HG03378 (cell line): Measurements from ENCODE around the gene PHF12.
"Not testable (repeated sequence)": the region's sequence is repeated elsewhere in the genome, so short reads cannot be mapped to it uniquely, and the experiment has no call there.

Experiments used
- ATAC-seq: cut with Tn5 transposase; IDR thresholded peaks from one replicate; pipeline ENCODE4 v1.9.1; 2021; ENCODE audit warnings: mild to moderate bottlenecking, moderate library complexity; ENCODE audit not compliant: unreplicated experiment

Gene PHF12

DNA sequence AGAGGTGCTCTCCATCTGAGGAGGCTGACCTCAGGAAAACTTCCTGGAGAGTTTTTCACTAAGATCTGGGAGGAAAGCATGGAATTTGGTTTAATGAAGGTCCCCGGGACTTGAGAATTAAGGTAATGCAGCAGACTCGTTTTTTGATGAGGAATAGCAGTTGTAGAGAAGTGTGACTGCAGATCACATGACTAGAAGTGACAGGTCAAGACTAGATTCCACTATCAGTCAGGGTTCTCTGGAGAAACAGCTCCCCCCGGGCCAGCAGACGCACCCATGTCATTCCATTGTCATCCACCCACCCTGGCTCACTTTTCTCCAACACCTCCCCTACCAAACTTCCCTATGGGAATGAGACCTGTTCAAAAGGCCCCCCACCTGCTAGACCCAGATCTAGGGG is 46.5 kb downstream of the PHF12 start:
- ATAC-seq, result no peak

GRCh38 chr17:28903546-28903841 is 47.8 kb downstream of the PHF12 start:
- ATAC-seq, result not testable (repeated sequence)

- ATAC-seq, result peak; percentile 69
These were observed 48.3 kb downstream of the PHF12 start, which contains the start of gene DHRS13 for GRCh38 chr17:28902819-28903545. Gene DHRS13, minus strand, starts transcription at chr17:28903079. Its CDS starts 135 bp downstream, at chr17:28902944.

- peak; percentile 21 for ATAC-seq
These were observed 49.2 kb downstream of the PHF12 start for GRCh38 chr17:28901866-28902818.

GRCh38 chr17:28900986-28901726 is 50.2 kb downstream of the PHF12 start:
- no peak for ATAC-seq

- no peak for ATAC-seq
These were observed 52.0 kb downstream of the PHF12 start for GRCh38 chr17:28899212-28899815.

GRCh38 chr17:28898527-28898955 is 52.8 kb downstream of the PHF12 start:
- no peak for ATAC-seq

DNA sequence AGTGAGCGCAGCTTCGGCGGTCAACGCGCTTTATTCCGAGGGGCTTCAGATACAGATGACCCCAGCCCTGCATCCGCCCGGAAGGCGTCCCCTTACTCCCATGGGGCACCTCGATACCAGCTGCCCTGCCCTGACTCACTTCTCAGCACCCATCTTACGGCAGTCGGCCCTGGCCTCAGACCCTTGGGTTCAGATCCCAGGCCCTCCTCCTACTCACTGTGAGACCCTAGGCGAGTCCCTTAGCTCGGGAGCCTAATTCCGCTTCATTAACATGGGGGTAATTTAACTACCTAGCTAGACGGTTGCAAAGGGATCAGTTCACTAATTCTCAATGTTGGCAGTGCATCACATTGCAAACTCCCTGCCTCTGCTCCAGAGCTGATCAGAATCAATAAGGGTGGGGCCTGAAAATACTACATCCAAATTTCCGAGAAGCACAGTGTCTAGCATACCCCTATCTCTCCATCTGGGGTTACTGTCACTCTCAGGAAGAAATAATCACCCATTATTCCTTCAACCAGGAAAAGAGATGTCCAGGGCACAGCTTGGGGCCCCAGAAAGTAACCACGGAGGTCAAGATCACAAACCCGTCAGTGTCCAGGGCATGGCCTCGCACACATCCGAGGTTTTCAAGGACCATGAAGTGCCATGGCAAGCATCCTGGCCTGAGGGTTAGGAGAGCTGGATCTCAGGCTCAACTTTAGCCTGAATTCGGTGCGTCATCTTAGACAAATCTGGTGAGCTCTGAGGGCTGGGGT is 53.4 kb downstream of the PHF12 start:
- ATAC-seq, result no peak

- ATAC-seq, result no peak
These were observed 54.2 kb downstream of the PHF12 start, which contains the start of gene FLOT2 for GRCh38 chr17:28896884-28897768. Gene FLOT2, minus strand, starts transcription at chr17:28897733. Its CDS starts 159 bp downstream, at chr17:28897574.

GRCh38 chr17:28896491-28896883 is 54.8 kb downstream of the PHF12 start:
- no peak for ATAC-seq

DNA sequence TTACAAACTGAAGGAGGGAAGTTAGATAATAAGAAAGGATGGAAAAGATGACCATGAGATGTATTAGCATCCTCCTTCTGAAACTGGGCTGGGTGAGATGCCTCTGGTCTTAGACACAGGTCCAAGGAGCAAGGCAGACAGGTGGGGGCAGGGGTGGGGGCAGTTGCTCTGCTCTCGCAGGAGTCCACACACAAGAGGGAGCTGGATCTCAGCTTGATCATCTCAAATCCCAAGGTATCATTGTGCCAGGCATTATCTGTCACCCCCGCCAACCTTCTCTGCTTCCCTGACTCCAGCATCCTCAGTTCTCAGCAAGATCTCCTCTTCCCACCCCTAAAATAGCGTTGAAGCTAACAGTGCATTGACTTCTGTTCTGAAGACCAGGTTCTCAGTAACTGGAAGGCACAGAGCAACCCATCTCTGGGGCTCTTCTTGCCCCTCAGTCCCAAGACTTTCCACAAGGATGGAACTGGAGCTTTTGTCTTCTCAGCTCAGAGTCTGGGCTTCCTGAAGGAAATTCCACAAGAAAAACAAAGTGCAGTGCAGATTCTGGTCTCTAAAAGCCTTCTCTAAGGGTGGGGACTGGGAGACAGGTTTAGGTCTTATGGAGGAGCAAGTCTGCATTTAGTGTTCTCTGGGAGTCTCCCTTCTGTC is 55.4 kb downstream of the PHF12 start:
- ATAC-seq, result no peak

DNA sequence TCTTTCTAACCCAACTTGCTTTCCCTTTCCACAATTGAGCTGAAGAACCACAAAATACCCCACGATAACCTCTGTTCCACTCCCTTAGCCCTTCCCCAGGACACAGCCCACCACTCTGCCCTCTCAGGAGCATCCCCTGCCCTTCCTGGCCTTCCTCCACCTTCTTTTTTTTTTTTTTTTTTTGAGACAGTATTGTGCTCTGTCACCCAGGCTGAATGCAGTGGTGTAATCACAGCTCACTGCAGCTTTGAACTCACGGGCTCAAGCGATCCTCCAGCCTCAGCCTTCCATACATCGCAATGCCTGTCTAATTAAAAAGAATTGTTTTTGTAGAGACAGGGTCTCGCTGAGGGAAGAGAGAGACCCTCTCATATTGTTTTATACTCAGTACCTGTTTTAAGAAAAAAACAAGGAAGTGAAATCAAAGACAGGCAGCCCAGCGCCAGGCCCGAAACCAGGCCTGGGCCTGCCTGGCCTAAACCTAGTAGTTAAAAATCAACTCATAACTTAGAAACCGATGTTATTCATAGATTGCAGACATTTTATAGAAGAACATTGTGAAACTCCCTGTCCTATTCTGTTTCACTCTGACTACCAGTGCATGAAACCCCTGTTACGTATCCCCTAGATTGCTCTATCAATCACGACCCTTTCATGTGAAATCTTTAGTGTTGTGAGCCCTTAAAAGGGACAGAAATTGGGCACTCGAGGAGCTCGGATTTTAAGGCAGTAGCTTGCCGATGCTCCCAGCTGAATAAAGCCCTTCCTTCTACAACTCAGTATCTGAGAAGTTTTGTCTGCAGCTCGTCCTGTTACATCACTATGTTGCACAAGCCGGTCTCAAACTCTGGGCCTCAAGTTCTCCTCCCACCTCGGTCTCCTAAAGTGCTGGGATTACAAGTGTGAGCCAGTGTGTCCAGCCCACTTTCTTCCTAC is 57.8 kb downstream of the PHF12 start:
- not testable (repeated sequence) for ATAC-seq

- ATAC-seq, result no peak
These were observed 59.3 kb downstream of the PHF12 start for GRCh38 chr17:28892024-28892423.

DNA sequence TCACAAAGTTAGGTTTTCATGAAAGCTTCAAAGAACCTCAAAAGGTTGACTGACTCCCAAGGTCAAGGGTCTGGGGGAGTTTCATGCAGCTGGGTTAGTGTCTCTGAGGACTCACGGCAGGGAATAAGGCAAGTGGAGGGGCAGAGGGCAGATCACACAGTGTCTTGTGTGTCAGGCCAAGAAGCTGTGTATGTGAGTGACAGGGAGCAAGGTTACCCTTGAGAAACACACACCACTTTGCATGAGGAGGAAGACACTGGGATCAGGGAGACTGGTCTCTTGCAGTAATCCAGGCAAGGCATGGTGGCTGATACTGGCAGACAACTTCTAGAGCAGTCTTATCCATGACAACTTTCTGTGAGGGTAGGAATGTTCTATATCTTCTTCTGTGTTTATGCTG is 60.1 kb downstream of the PHF12 start:
- no peak for ATAC-seq

GRCh38 chr17:28889996-28890395 is 61.3 kb downstream of the PHF12 start:
- no peak for ATAC-seq

- no peak for ATAC-seq
These were observed 62.5 kb downstream of the PHF12 start for GRCh38 chr17:28888832-28889231.

GRCh38 chr17:28887871-28888471 is 63.3 kb downstream of the PHF12 start:
- no peak for ATAC-seq
